ENCODE measurements around the gene CADM1.

GRCh38 chr11:115269191-115269950 is 234.8 kb downstream of the CADM1 start:
- no peak for TF ChIP-seq CTCF (IDR thresholded peaks at IDR 0.05; ENCODE audit: borderline replicate concordance, extremely low read depth, low read length, poor library complexity, severe bottlenecking)
- no peak for TF ChIP-seq EZH2 (IDR thresholded peaks at IDR 0.05; ENCODE audit: borderline replicate concordance, low read depth, low read length, severe bottlenecking)

All from DND-41 (cell line).